ENCODE measurements around the gene LITAF. TPM values are rescaled to one million over a fixed set of nuclear protein-coding genes. Genes with fewer than 3 reads are reported as not detected.
"Not testable (repeated sequence)": the region's sequence is repeated elsewhere in the genome, so short reads cannot be mapped to it uniquely, and the experiment has no call there.

The LITAF gene
- total RNA-seq, 5 donors from 2014 or later (not counting 1 experiment from before 2014, with no cell fraction given): 150 to 256 (median 161) TPM

DNA sequence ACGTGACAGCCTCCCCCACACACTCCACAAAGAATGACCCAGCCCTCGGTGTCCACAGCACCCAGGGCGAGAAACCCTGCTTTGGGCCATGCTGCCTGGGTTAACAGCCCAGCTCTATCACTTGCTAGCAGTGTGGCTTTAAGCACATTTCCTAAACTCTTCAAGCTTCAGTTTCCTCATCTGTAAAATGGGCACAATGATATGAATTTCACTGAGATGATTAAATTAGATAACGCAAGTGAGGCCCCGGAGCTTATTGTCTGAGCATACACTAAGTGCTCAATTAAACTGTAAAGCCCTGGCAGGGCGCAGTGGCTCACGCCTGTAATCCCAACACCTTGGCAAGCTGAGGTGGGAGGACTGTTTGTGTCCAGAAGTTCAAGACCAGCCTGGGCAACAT lies 79.4 kb downstream of the LITAF start:
- H3K9me3 Mint-ChIP-seq: no peaks in the 10 kb centered on the region
- 91% methylated on average over 5 of the region's 7 CpGs for WGBS (ENCODE audit: insufficient coverage)
- Histone ChIP-seq H3K4me1 (ENCODE audit: control insufficient read depth in 1 of 2, extremely low read depth in 1 of 2, insufficient read depth in 2 of 2, low read length in 2 of 2) (no peaks in the 10 kb centered on the region), H3K27ac (ENCODE audit: low read length) (no peak overlapping the region), H3K27me3 (replicated peaks in 1 of 2; ENCODE audit: control insufficient read depth in 2 of 2, extremely low read depth in 1 of 2, insufficient read depth in 2 of 2, low read length in 1 of 2) (peaks cover 0 to 9% of the 10 kb centered on the region in 2 experiments), H3K4me3 (ENCODE audit: control insufficient read depth in 1 of 2, extremely low read depth in 1 of 2, low read length in 1 of 2) (no peak overlapping the region), H3K36me3 (ENCODE audit: control insufficient read depth in 2 of 2, extremely low read depth in 1 of 2, insufficient read depth in 1 of 2, low read length in 1 of 2) (no peaks in the 10 kb centered on the region), H3K9me3 (no peaks in the 10 kb centered on the region)
- ChIA-PET POLR2A (no interaction called here), CTCF (no interaction called here)
- no peaks in the 10 kb centered on the region for H3K27me3 Mint-ChIP-seq
- ATAC-seq (replicated peaks in 1 of 4): no peak
- H3K36me3 Mint-ChIP-seq: no peaks in the 10 kb centered on the region
- no peak overlapping the region for H3K4me3 Mint-ChIP-seq
- no peak overlapping the region for H3K27ac Mint-ChIP-seq
- no peaks in the 10 kb centered on the region for H3K4me1 Mint-ChIP-seq
- no peak for DNase-seq

DNA sequence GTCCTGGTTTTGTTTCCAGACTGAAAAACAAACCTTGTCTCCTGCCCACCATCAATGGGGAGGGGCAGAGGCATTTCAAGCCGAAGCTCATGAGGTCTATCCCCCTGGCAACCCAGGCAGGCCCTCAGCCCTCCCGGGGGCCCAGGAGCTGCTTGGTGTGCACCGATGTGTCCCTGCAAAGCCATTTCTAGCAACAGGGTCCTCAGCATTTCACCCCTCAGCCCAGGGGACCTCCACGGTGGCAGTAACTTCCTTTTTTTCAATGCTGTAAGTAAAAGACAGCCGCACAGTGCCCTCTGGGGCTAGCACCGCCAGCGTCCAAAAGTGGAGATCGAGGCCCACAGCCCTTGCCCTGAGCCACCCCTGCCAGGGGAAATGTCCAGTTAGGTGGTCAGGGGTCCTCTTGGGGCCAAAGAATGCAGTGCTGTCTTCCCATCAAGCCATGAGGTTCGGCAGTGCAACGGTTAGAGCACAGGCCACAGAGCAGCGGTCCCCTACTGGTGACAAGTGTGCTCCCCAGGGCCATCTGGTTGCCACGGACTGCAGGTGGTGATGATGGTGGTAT lies 79.9 kb downstream of the LITAF start:
- Histone ChIP-seq H3K27ac (ENCODE audit: low read length) (no peak overlapping the region), H3K27me3 (replicated peaks in 1 of 2; ENCODE audit: control insufficient read depth in 2 of 2, extremely low read depth in 1 of 2, insufficient read depth in 2 of 2, low read length in 1 of 2) (peaks cover 0 to 9% of the 10 kb centered on the region in 2 experiments), H3K4me1 (ENCODE audit: control insufficient read depth in 1 of 2, extremely low read depth in 1 of 2, insufficient read depth in 2 of 2, low read length in 2 of 2) (no peaks in the 10 kb centered on the region), H3K4me3 (ENCODE audit: control insufficient read depth in 1 of 2, extremely low read depth in 1 of 2, low read length in 1 of 2) (no peak overlapping the region), H3K36me3 (ENCODE audit: control insufficient read depth in 2 of 2, extremely low read depth in 1 of 2, insufficient read depth in 1 of 2, low read length in 1 of 2) (no peaks in the 10 kb centered on the region), H3K9me3 (no peaks in the 10 kb centered on the region)
- H3K27me3 Mint-ChIP-seq: no peaks in the 10 kb centered on the region
- ChIA-PET POLR2A (no interaction called here), CTCF (no interaction called here)
- no peaks in the 10 kb centered on the region for H3K9me3 Mint-ChIP-seq
- no peaks in the 10 kb centered on the region for H3K36me3 Mint-ChIP-seq
- 52% methylated on average over 10 of the region's 12 CpGs for WGBS (ENCODE audit: insufficient coverage)
- DNase-seq (no peak), ATAC-seq (replicated peaks in 1 of 4) (no peak)
- no peak overlapping the region for H3K27ac Mint-ChIP-seq
- H3K4me3 Mint-ChIP-seq: no peak overlapping the region
- no peaks in the 10 kb centered on the region for H3K4me1 Mint-ChIP-seq

DNA sequence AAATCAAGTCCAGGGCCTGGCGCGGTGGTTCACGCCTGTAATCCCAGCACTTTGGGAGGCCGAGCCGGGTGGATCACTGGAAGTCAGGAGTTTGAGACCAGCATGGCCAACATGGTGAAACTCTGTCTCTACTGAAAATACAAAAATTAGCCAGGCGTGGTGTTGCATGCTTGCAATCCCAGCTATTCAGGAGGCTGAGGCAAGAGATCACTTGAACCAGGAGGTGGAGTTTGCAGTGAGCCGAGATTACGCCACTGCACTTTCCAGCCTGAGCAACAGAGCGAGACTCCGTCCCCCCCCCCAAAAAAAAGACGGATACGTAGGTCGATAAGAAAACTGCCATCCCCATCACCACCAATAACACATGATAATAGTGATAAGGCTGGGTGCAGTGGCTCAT lies 82.5 kb downstream of the LITAF start:
- H3K36me3 Mint-ChIP-seq; H3K36me3 ChIP-seq (ENCODE audit: control insufficient read depth in 2 of 2, extremely low read depth in 1 of 2, insufficient read depth in 1 of 2, low read length in 1 of 2); H3K4me1 Mint-ChIP-seq; H3K9me3 Mint-ChIP-seq; CTCF ChIA-PET; H3K4me3 ChIP-seq (ENCODE audit: control insufficient read depth in 1 of 2, extremely low read depth in 1 of 2, low read length in 1 of 2); ATAC-seq (replicated peaks in 1 of 4); H3K27ac Mint-ChIP-seq; H3K9me3 ChIP-seq; H3K4me1 ChIP-seq (ENCODE audit: control insufficient read depth in 1 of 2, extremely low read depth in 1 of 2, insufficient read depth in 2 of 2, low read length in 2 of 2); DNase-seq; H3K27ac ChIP-seq (ENCODE audit: low read length); H3K27me3 Mint-ChIP-seq; H3K4me3 Mint-ChIP-seq: not testable (repeated sequence)
- peaks cover 0 to 10% of the 10 kb centered on the region in 2 experiments for H3K27me3 ChIP-seq (replicated peaks in 1 of 2; ENCODE audit: control insufficient read depth in 2 of 2, extremely low read depth in 1 of 2, insufficient read depth in 2 of 2, low read length in 1 of 2)
- POLR2A ChIA-PET: interaction anchor here in 1 of 2 donors (0.6 kb wide), 1 partner anchor 258 kb away, joined by 6 read pairs; no protein-coding TSS in a partner anchor
- WGBS (ENCODE audit: insufficient coverage): 94% methylated on average over 5 of the region's 13 CpGs

DNA sequence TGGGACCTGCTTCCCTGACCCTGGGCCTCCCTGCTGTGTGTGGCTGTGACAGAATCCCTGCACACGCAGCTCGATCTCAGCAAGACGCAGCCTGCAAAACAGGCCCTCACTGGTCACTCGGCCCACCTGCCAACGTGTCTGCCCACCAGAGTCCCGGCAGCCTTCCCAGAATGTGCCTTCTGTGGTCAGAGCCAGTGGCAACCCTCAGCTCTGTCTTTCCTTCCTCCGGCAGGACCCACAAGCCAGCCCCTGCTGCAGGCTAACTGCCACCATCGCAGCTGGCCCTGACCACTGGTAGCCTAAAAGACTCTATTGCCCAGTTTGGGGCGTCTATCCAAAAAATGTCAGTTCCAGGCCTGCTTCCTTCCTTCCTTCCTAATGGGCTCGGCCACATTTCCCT lies 83.2 kb downstream of the LITAF start:
- Mint-ChIP-seq H3K4me3 (no peak overlapping the region), H3K36me3 (no peaks in the 10 kb centered on the region), H3K4me1 (peaks cover 3 to 4% (median 4%) of the 10 kb centered on the region in 3 donors), H3K27me3 (no peaks in the 10 kb centered on the region), H3K27ac (no peak overlapping the region), H3K9me3 (no peaks in the 10 kb centered on the region)
- ATAC-seq (replicated peaks in 1 of 4) (no peak), DNase-seq (no peak)
- Histone ChIP-seq H3K4me1 (ENCODE audit: control insufficient read depth in 1 of 2, extremely low read depth in 1 of 2, insufficient read depth in 2 of 2, low read length in 2 of 2) (peaks cover 2 to 3% of the 10 kb centered on the region in 2 experiments), H3K9me3 (no peaks in the 10 kb centered on the region), H3K27me3 (replicated peaks in 1 of 2; ENCODE audit: control insufficient read depth in 2 of 2, extremely low read depth in 1 of 2, insufficient read depth in 2 of 2, low read length in 1 of 2) (peaks cover 0 to 8% of the 10 kb centered on the region in 2 experiments), H3K36me3 (ENCODE audit: control insufficient read depth in 2 of 2, extremely low read depth in 1 of 2, insufficient read depth in 1 of 2, low read length in 1 of 2) (no peaks in the 10 kb centered on the region), H3K4me3 (ENCODE audit: control insufficient read depth in 1 of 2, extremely low read depth in 1 of 2, low read length in 1 of 2) (no peak overlapping the region), H3K27ac (ENCODE audit: low read length) (no peak overlapping the region)
- 56% methylated on average over 10 of the region's 10 CpGs for WGBS (ENCODE audit: insufficient coverage)
- CTCF ChIA-PET: no interaction called here
- POLR2A ChIA-PET: interaction anchor here in 1 of 2 donors (0.6 kb wide), 1 partner anchor 259 kb away, joined by 6 read pairs; no protein-coding TSS in a partner anchor

DNA sequence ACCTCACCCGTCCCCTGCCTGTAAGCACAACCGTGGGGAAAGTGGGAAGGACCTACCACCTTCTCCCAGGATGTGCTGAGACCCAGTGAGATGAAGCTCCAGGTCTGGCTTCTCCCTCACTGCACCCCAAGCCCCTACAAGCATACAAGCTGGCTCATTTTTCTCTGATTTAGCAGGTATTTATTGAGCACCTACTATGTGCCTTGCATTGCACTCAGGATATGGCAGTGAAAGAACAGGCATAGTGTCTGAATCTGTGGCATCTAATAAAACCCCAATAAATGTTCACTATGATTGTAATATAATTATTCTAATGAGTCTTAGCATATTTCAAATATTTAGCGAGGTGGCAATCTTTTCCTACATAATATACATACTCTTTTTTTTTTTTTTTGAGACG lies 84.5 kb downstream of the LITAF start:
- POLR2A ChIA-PET: no interaction called here

DNA sequence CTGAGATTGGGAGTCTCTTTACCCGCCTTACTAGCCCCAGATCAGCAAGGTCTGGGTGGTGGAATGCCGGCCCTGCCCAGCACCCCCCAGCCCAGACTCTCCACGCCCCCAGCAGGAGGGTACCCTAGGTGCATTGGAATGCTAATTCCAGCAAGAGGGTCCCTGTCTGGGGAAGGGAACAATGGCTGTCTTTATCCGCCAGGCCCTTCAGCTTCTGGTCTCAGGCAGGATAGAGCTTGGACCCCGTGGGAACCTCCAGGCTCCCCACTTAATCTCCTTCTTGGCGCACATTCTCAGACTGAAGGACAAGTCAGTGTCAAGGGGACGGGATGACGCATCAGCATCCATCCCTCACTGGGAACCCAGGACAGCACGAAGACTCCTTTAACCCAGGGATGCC lies 85.1 kb downstream of the LITAF start:
- H3K27ac ChIP-seq (ENCODE audit: low read length): no peak overlapping the region
- no peak overlapping the region for H3K4me3 ChIP-seq (ENCODE audit: control insufficient read depth in 1 of 2, extremely low read depth in 1 of 2, low read length in 1 of 2)
- POLR2A ChIA-PET: no interaction called here
- H3K9me3 ChIP-seq: no peaks in the 10 kb centered on the region
- H3K27ac Mint-ChIP-seq: no peak overlapping the region
- ATAC-seq (replicated peaks in 1 of 4): no peak
- H3K27me3 ChIP-seq (replicated peaks in 1 of 2; ENCODE audit: control insufficient read depth in 2 of 2, extremely low read depth in 1 of 2, insufficient read depth in 2 of 2, low read length in 1 of 2): peaks cover 0 to 3% of the 10 kb centered on the region in 2 experiments
- H3K4me3 Mint-ChIP-seq: no peak overlapping the region
- CTCF ChIA-PET: no interaction called here
- no peaks in the 10 kb centered on the region for H3K36me3 ChIP-seq (ENCODE audit: control insufficient read depth in 2 of 2, extremely low read depth in 1 of 2, insufficient read depth in 1 of 2, low read length in 1 of 2)
- peaks cover 19 to 21% (median 20%) of the 10 kb centered on the region in 3 donors for H3K4me1 Mint-ChIP-seq
- H3K27me3 Mint-ChIP-seq: no peaks in the 10 kb centered on the region
- no peaks in the 10 kb centered on the region for H3K36me3 Mint-ChIP-seq
- H3K4me1 ChIP-seq (ENCODE audit: control insufficient read depth in 1 of 2, extremely low read depth in 1 of 2, insufficient read depth in 2 of 2, low read length in 2 of 2): peaks cover 13 to 16% of the 10 kb centered on the region in 2 experiments
- no peaks in the 10 kb centered on the region for H3K9me3 Mint-ChIP-seq
- no peak for DNase-seq
- 82% methylated on average over 9 of the region's 9 CpGs for WGBS (ENCODE audit: insufficient coverage)

More for the DNA sequence above, 84.5 kb downstream of the LITAF start:
- Mint-ChIP-seq H3K4me1 (peaks cover 13 to 15% (median 14%) of the 10 kb centered on the region in 3 donors), H3K4me3 (no peak overlapping the region), H3K27ac (no peak overlapping the region), H3K36me3 (no peaks in the 10 kb centered on the region), H3K27me3 (no peaks in the 10 kb centered on the region), H3K9me3 (no peaks in the 10 kb centered on the region)
- no peak overlapping the region for H3K4me3 ChIP-seq (ENCODE audit: control insufficient read depth in 1 of 2, extremely low read depth in 1 of 2, low read length in 1 of 2)
- CTCF ChIA-PET: no interaction called here
- H3K27ac ChIP-seq (ENCODE audit: low read length): no peak overlapping the region
- no peaks in the 10 kb centered on the region for H3K36me3 ChIP-seq (ENCODE audit: control insufficient read depth in 2 of 2, extremely low read depth in 1 of 2, insufficient read depth in 1 of 2, low read length in 1 of 2)
- H3K9me3 ChIP-seq: no peaks in the 10 kb centered on the region
- ATAC-seq (replicated peaks in 1 of 4) (no peak), DNase-seq (no peak)
- no CpG with 5 or more reads among the region's 4 CpGs for WGBS (ENCODE audit: insufficient coverage)
- H3K4me1 ChIP-seq (ENCODE audit: control insufficient read depth in 1 of 2, extremely low read depth in 1 of 2, insufficient read depth in 2 of 2, low read length in 2 of 2): peaks cover 8 to 12% of the 10 kb centered on the region in 2 experiments
- peaks cover 0 to 6% of the 10 kb centered on the region in 2 experiments for H3K27me3 ChIP-seq (replicated peaks in 1 of 2; ENCODE audit: control insufficient read depth in 2 of 2, extremely low read depth in 1 of 2, insufficient read depth in 2 of 2, low read length in 1 of 2)
